SU-DHL-6 (cell line): ENCODE data around the gene ACER1.
"Not testable (repeated sequence)": the region's sequence is repeated elsewhere in the genome, so short reads cannot be mapped to it uniquely, and the experiment has no call there.

Experiments
- H2AFZ ChIP-seq: fragments of 200-600 bp; sonication (generic); 2 replicates; pipeline ENCODE4 v1.6.1; 2014; ENCODE audit warnings: low read depth, mild to moderate bottlenecking, moderate library complexity, mixed read lengths, antibody characterized with exemption, low read length; ENCODE audit not compliant: severe bottlenecking
- H3F3A ChIP-seq: fragments of 200-600 bp; shearing (Covaris generic); 2 replicates; pipeline ENCODE4 v1.6.0; 2016; ENCODE audit warnings: antibody characterized with exemption, mild to moderate bottlenecking; ENCODE audit not compliant: insufficient read depth
- H3K27ac ChIP-seq: fragments of 200-600 bp; sonication (generic); 2 replicates; pipeline ENCODE4 v1.5.1; 2016; ENCODE audit warnings: low read depth, mild to moderate bottlenecking, low read length, moderate library complexity, mixed read lengths
- H3K27me3 ChIP-seq: fragments of 200-600 bp; sonication (generic), shearing (Covaris generic); 2 replicates; pipeline ENCODE4 v1.6.0; 2014; ENCODE audit warnings: mild to moderate bottlenecking, low read length
- H3K36me3 ChIP-seq: fragments of 200-600 bp; sonication (generic); 2 replicates; pipeline ENCODE4 v1.6.1; 2014; ENCODE audit warnings: mild to moderate bottlenecking, low read length, mixed read lengths
- H3K4me2 ChIP-seq: fragments of 300-600, 200-600 bp; shearing (Covaris generic), sonication (generic); 2 replicates; pipeline ENCODE4 v1.6.0; 2014; ENCODE audit warnings: low read length, low read depth, mild to moderate bottlenecking; ENCODE audit not compliant: poor library complexity, severe bottlenecking
- H3K4me3 ChIP-seq: fragments of 200-600 bp; sonication (generic); 2 replicates; pipeline ENCODE4 v1.5.1; 2014; ENCODE audit warnings: antibody characterized with exemption, low read length, mild to moderate bottlenecking, mixed read lengths; ENCODE audit not compliant: insufficient read depth, poor library complexity, severe bottlenecking
- H3K79me2 ChIP-seq: fragments of 200-600 bp; sonication (generic); 2 replicates; pipeline ENCODE4 v1.6.1; 2014; ENCODE audit warnings: mild to moderate bottlenecking, low read length, moderate library complexity; ENCODE audit not compliant: insufficient read depth
- H3K9ac ChIP-seq: fragments of 200-600 bp; sonication (generic); 2 replicates; pipeline ENCODE4 v1.7.0; 2014; ENCODE audit warnings: mild to moderate bottlenecking, low read length
- H3K9me2 ChIP-seq: fragments of 200-600 bp; sonication (generic); replicated peaks from 2 replicates; pipeline ENCODE4 v1.6.1; 2014; ENCODE audit warnings: low read length; ENCODE audit not compliant: insufficient read depth
- H3K9me3 ChIP-seq: fragments of 200-600 bp; sonication (generic); 2 replicates; pipeline ENCODE4 v1.6.1; 2014; ENCODE audit warnings: low read length, mixed read lengths; ENCODE audit not compliant: insufficient read depth
- H4K20me1 ChIP-seq: fragments of 200-600 bp; sonication (generic); 2 replicates; pipeline ENCODE4 v1.6.1; 2014; ENCODE audit warnings: low read depth, mild to moderate bottlenecking, antibody characterized with exemption, low read length, moderate library complexity, mixed read lengths
- EZH2phosphoT487 ChIP-seq: fragments of 200-600 bp; sonication (generic), shearing (Covaris generic); conservative IDR thresholded peaks from 2 replicates; pipeline ENCODE4 v1.6.1; 2018; ENCODE audit warnings: mild to moderate bottlenecking, antibody characterized with exemption, low read length, moderate library complexity, mixed read lengths
- TF ChIP-seq, protein P1 (sequence below): fragments of 200-600 bp; sonication (generic); IDR thresholded peaks from one replicate; pipeline ENCODE4 v1.5.1; 2017; ENCODE audit warnings: antibody characterized with exemption, mild to moderate bottlenecking, low read length, moderate library complexity; ENCODE audit not compliant: insufficient read depth, poor library complexity, severe bottlenecking

Gene ACER1

DNA sequence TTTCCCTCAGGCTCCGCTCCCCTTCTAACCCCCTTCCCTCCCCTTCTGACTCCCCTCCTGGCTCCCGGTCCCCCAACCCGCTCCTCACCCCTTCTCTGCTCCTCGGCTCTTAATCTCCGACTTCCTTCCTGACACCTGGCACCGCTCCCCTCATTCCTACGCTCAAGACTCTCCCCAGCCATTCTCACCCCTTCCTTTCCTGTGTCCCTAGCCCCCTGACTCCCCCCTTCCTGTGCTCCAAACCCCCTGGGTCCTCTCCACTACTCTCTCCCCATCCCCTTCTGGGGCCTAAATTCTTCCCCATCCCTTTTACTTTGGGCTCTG lies 28.6 kb upstream of the ACER1 start:
- Histone ChIP-seq H4K20me1 (no peaks in the 10 kb centered on the region), H3K27ac (peak overlapping the region; percentile 45), H3F3A (no peaks in the 10 kb centered on the region), H3K27me3 (no peaks in the 10 kb centered on the region), H3K36me3 (no peaks in the 10 kb centered on the region), H3K9ac (peak overlapping the region; percentile 91), H2AFZ (peak overlapping the region; percentile 55), H3K9me3 (no peaks in the 10 kb centered on the region), H3K4me3 (peak overlapping the region; percentile 84), H3K4me2 (peak overlapping the region; percentile 89), H3K9me2 (no peaks in the 10 kb centered on the region), H3K79me2 (peaks cover 13% of the 10 kb centered on the region; the same call in 1 of the 2 replicates)
- TF ChIP-seq, protein P1, sequence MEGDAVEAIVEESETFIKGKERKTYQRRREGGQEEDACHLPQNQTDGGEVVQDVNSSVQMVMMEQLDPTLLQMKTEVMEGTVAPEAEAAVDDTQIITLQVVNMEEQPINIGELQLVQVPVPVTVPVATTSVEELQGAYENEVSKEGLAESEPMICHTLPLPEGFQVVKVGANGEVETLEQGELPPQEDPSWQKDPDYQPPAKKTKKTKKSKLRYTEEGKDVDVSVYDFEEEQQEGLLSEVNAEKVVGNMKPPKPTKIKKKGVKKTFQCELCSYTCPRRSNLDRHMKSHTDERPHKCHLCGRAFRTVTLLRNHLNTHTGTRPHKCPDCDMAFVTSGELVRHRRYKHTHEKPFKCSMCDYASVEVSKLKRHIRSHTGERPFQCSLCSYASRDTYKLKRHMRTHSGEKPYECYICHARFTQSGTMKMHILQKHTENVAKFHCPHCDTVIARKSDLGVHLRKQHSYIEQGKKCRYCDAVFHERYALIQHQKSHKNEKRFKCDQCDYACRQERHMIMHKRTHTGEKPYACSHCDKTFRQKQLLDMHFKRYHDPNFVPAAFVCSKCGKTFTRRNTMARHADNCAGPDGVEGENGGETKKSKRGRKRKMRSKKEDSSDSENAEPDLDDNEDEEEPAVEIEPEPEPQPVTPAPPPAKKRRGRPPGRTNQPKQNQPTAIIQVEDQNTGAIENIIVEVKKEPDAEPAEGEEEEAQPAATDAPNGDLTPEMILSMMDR, result no peak
- no peak for TF ChIP-seq EZH2phosphoT487

DNA sequence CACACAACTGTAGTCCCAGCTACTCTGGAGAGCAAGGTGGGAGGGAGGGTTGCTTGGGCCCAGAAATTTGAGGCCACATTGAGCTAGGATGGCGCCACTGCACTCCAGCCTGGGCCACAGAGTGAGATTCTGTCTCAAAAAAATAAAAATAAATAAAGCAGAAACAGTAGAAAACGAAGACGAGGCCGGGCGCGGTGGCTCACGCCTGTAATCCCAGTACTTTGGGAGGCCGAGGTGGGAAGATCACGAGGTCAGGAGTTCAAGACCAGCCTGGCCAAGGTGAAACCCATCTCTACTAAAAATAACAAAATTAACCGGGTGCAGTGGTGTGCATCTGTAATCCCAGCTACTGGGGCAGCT lies 27.4 kb upstream of the ACER1 start:
- Histone ChIP-seq H3K9ac (peak overlapping the region; percentile 91), H2AFZ (peak overlapping the region; percentile 55), H3K79me2 (peaks cover 13% of the 10 kb centered on the region; the same call in 1 of the 2 replicates), H3K4me3 (peak overlapping the region; percentile 84), H3K4me2 (peak overlapping the region; percentile 89)
- H3K9me2 ChIP-seq, H3K36me3 ChIP-seq, H3F3A ChIP-seq, H4K20me1 ChIP-seq, H3K27me3 ChIP-seq, H3K9me3 ChIP-seq, H3K27ac ChIP-seq: not testable (repeated sequence)

DNA sequence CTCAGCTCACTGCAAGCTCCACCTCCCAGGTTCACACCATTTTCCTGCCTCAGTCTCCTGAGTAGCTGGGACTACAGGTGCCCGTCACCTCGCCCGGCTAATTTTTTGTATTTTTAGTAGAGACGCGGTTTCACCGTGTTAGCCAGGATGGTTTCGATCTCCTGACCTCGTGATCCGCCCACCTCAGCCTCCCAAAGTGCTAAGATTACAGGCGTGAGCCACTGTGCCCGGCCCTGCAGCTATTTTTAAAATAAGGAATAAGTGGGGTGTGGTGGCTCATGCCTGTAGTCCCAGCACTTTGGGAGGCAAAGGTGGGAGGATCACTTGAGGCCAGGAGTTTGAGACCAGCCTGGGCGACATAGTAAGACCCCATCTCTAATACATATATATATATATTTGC lies 27.0 kb upstream of the ACER1 start:
- not testable (repeated sequence) for H3K9ac ChIP-seq, H3K9me3 ChIP-seq, H3K27ac ChIP-seq, H3K27me3 ChIP-seq, H4K20me1 ChIP-seq, H2AFZ ChIP-seq, H3F3A ChIP-seq, H3K4me2 ChIP-seq, H3K4me3 ChIP-seq, H3K36me3 ChIP-seq, H3K9me2 ChIP-seq
- peaks cover 13% of the 10 kb centered on the region; the same call in 1 of the 2 replicates for H3K79me2 ChIP-seq

DNA sequence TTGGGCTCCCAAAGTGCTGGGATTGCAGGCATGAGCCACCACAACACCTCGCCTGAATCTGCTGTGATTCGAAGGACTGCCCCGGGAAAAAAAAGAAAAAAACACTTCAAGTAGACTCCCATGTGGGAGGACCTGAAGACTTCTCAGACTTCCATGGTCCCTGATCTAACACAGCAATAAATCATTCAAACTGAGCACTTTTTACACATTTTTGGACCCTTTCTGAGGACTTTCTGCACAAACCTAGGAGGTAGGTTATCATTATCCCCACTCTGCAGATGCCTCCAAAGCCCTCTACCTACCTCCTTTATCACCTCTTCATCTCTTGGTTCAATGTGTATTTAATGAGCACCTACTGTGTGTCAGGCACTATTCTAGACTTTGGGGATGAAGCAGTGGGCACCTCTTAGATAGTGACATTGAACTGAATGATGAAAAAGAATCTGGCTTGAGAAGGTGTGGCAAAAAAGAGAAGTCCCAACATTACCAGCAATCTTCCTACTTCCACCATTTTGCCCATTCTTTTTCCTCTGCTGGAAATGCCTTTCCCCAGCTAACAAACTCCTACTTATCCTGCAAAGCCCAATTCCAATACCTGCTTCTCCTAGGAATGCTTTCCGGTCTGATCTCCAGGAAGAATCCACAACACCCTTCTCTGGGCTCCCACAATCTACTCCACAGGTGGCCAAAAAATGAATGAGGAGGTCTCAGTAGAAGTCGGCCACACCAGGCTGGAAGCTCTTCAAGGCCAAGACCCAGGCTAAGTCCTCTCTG lies 26.3 kb upstream of the ACER1 start:
- no peaks in the 10 kb centered on the region for H3K27me3 ChIP-seq
- H3K79me2 ChIP-seq, result peaks cover 13% of the 10 kb centered on the region; the same call in 1 of the 2 replicates
- H3K4me3 ChIP-seq, result no peak overlapping the region
- no peaks in the 10 kb centered on the region for H3F3A ChIP-seq
- H3K36me3 ChIP-seq, result no peaks in the 10 kb centered on the region
- no peaks in the 10 kb centered on the region for H3K9me2 ChIP-seq
- no peak overlapping the region for H3K4me2 ChIP-seq
- TF ChIP-seq EZH2phosphoT487, result no peak
- TF ChIP-seq, protein P1, result no peak
- H4K20me1 ChIP-seq, result no peaks in the 10 kb centered on the region
- no peak overlapping the region for H3K27ac ChIP-seq
- H2AFZ ChIP-seq, result no peak overlapping the region
- H3K9ac ChIP-seq, result no peak overlapping the region
- H3K9me3 ChIP-seq, result no peaks in the 10 kb centered on the region
